GM18499 (cell line): Measurements from ENCODE around the gene EXOSC10.
"Not testable (repeated sequence)": the region's sequence is repeated elsewhere in the genome, so short reads cannot be mapped to it uniquely, and the experiment has no call there.

Source experiments
- ATAC-seq: cut with Tn5 transposase; IDR thresholded peaks from one replicate; pipeline ENCODE4 v1.9.1; 2021; ENCODE audit warnings: moderate number of reproducible peaks; ENCODE audit not compliant: insufficient read depth, unreplicated experiment

Gene EXOSC10

DNA sequence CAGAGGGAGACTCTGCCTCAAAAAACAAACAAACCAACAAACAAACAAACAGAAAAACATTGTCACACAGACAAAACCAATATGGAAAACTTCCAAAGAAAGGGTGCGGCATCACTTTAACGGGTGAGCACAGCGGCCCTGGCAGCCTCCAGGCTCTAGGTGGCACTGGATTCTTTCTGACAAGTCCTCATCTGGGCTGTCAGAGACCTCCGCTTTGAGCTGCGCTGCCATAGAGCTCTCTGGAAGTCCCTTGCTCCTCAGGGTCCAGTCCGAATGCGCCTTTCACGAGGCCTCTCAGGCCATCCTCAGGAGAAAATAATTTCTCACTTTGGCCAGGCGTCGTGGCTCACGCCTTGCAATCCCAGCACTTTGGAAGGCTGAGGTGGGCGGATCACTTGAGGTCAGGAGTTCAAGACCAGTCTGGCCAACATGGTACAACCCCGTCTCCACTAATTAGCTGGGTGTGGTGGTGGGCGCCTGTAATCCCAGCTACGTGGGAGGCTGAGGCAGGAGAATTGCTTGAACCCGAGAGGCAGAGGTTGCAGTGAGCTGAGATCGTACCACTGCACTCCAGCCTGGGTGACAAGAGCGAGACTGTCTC lies 35.6 kb downstream of the EXOSC10 start:
- ATAC-seq, result not testable (repeated sequence)

DNA sequence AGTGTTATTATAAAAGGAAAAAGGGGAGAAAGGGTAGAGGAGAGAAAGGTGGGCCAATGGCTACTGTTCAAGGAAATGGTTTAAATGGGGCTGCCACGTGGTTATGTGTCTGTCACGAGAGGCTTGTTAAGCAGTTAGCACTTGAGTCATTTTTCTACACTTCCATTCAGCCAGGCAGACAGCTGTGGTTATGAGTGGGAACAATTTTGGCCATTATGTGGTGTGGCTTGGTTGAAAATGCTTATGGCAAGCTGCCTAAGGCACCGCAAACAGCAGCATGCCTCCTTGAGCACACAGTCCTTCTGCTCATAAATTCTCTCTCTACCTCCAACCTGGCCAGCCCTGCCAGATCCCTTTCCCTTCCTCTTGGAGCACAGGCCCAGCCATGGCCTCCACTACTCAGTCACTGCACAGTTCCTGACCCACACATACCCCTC lies 36.7 kb downstream of the EXOSC10 start:
- no peak for ATAC-seq

DNA sequence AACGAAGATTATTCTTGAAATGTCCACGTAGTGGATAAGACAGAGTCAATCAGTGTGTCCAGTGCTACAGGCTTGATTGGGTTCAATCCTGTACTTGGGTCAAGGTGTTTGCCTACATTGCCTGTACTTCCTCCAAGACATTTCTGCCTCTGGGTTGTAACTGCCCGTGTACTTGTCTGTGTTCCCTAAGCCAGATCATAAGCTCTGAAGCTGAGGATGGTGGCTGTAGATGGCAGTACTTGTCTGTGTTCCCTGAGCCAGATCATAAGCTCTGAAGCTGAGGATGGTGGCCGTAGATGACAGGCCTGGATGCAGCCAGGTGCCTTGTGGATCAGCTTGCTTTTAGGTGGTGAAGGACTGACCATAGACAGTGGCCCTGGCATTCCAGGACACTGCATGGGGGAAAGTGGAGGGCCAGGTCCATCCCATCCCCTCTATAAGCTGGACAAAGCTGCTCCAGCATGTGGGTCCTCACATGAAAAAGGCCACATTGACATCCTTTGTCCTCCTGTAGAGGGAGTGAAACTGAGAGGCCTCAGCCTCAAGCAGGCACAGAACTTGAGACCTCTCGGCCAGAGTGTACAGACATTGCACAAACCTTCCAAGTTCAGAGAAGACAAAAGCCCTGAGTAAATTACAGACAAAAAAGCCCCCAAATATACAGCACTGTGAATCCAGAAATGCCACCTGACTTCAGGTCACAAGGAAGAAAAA lies 37.9 kb downstream of the EXOSC10 start:
- ATAC-seq, result no peak

DNA sequence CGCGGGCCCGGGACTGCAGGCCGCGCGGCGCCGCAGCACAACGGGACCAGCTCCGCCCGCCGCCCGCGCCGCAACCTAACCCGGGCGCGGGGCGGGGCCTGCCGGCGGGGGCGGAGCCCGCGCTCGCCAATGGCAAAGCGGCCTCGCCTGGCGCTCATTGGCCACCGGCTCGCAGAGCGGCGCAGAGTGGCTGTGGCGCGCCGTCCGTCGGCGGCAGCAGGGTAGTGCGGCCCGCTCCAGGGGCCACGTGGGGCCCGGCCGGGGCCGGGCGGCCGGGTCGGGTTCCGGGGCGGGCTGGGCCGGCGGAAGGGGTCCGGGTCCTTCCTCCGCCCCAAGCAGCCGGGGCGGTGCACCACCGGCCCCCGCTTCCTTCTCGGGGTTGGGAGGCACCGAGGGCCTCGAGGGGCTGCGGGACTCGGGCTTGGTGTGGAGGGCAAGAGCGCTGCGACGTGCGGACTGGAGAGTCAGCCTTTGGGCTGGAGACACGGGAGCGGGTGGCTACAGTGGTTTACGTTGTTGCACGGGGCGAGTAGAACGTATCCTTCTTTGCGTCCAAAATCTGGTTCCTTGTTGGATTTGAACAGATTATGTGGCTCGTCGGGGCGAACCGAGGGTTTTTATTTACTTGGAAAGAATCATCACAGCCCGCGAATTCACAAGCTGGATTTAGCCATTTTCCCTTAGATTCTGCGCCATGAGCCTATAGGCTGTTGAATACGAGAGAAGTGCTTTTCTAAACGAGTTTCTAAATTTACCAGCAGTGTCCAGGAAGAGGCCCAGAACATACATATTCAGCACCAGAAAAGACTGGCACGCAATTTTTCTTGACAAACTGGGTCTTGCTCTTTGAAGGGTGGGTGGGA lies 39.5 kb downstream of the EXOSC10 start, which contains the start of gene SRM:
Gene SRM, minus strand, starts transcription at position 51 of the 863 bp plus-strand sequence. CDS start 75 bp downstream, outside the sequence.
- no peak for ATAC-seq

DNA sequence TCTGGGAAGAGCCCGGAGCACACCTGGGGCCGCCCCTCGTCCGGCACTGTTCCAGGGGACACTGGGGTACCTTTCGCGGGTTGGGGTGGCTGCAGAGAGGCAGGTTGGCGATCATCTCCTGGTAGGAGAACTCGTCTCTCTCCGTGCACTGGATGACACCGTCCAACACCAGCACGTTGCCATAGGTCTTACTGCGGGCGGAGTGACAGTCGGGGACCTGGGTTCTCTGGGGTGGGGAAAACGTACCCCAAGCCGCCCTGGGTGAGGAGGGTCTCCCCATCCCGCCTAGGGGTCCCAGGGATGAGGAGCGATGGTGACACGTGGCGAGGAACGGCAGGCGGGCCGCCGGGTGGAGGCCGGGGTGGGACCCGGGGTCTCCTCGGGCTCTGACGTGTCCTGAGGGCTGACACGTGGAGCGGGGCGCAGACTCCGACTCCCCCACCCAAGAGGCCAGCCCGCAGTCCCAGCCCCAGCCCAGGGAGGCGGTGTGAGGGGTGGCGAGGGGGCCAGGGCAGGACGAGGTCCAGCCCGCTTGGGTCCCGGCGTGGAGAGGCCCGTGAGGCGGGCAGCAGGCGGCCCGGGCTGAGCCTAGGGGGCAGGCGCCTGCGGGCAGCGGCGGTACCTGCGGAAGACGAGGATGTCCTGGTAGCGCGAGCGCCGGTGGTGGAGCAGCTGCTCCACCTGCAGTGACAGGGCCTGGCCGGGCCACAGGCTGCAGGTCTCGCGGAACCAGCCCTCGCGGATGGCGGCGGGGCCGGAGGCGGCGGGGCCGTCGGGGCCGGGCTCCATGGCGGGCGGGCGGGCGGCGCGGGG lies 40.3 kb downstream of the EXOSC10 start:
- ATAC-seq, result no peak

DNA sequence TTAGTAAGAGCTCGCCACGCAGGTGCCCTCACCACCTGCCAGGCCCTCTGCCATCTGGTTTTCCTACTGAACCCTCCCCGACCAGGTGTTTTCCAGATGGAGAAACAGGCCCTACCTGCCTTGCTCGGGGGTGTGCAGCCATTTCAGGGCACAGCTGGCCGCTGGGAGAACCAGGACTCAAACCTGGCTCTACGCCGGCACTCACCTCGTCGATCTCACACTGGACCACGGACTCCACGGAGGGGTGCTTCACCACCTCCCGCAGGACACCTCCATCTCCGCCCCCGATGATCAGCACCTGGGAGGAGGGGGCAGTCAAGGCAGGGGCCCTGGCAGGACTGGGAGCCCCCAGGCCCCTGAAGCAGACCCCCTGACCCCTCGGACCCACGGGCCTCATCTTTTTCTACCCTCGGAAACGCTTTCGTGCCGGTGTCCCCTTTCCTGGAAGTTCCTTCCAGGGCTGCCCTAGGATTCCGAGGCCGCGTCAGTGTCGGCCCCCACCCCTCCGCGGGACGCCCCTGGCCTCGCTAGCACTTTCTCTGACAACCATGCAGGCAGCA lies 41.0 kb downstream of the EXOSC10 start:
- ATAC-seq, result no peak

DNA sequence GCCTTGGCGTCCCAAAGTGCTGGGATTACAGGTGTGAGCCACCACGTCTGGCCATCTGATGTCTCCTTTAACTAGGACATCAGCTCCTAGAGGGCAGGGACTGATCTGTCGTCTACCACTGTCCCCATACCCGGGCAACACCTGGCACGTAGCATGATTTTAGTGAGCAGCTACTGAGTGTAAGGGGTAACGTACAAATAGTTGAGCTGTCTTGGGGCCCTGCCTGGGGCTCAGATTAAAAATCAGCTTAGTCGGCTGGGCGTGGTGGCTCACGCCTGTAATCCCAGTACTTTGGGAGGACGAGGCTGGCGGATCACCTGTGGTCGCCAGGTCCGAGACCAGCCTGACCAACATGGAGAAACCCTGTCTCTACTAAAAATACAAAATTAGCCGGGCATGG lies 41.6 kb downstream of the EXOSC10 start:
- no peak for ATAC-seq

DNA sequence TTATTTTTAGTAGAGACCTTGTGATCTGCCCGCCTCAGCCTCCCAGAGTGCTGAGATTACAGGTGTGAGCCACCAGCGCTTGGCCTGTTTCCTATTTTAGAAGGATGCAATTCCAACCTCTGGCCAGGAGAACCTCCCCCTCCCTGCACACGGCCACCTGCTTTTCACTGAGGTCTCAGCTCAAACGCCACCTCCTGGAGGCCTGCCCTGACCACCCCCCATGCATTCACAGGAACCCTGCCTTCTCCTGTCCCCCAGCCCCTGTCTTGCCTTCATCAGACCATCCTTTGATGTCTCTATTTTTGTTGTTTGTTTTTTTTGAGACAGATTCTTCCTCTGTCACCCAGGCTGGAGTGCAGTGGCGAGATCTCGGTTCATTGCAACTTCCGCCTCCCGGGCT lies 42.2 kb downstream of the EXOSC10 start:
- ATAC-seq, result no peak

DNA sequence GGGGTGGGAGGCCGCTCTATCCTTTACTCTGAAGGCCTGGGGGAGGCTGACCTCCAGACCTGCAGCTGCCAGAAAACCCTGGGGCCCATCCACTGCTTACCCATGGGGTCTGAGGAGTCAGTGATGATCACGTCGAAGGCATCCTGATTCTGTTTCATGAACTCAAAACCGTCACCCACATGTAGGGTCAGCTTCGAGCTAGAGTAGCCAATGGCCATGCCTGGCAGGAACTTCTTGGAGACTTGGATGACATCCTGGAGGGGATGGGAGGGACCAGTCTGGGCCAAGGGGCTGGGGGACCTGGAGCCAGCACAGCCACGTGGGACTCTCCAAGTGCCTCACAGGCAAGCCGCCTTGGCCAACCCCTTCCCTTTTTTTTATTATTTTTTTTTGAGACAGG lies 43.2 kb downstream of the EXOSC10 start:
- no peak for ATAC-seq

DNA sequence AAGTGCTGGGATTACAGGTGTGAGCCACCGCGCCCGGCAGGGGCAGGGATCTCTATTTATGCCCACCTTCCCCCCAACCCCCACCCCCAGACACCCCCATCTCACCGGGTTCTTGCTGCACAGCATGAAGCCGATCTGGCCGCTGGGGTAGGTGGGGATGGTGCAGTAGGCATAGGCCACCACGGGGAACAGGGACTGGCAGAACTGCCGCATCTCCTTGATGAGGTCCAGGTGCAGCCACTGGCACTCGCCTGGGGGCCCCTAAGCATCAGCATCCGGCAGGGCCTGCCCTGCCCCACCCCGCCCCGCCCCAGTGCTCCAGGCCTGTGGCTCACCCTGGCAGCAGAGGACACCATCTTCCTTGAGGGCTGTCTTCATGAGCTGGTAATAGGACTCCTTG lies 44.0 kb downstream of the EXOSC10 start:
- ATAC-seq, result no peak

DNA sequence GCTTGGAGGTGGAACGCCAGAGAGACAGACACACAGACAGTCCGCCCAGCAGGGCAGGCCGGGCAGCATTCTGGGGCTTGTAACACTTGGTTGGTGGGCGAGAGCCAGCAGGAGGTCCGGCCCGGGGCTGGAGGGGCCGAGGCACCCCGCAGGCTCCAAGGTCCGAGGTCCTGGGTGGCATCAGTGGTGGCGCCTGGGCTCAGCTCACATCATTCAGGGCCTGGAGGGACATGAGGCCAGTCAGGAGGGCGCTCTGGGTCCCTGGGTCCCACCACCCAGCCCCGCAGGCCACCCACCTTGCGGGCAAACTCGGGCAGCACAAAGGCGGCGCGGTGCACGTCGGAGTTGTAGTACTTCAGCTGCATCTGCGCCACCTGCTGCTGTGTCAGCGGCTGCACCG lies 45.0 kb downstream of the EXOSC10 start:
- no peak for ATAC-seq

DNA sequence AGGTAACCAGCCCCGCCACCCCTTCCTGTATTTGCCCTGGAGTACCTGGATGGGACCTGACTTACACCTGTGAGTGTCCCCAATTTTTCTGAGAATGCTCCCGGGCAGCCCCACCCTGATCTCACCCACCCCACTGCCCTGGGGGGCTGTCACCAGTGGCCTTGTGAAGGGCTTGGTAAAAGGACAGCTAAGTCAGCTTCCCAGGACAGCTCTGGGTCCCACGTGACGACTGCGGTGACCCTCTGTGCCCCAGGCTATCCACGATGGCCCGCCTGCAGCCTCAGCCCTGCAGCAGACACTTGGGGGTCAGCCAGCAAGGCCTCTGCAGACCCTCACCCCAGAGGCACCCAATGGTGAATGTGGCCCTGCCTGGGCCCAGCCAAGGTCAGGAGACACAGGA lies 45.5 kb downstream of the EXOSC10 start:
- ATAC-seq, result no peak

DNA sequence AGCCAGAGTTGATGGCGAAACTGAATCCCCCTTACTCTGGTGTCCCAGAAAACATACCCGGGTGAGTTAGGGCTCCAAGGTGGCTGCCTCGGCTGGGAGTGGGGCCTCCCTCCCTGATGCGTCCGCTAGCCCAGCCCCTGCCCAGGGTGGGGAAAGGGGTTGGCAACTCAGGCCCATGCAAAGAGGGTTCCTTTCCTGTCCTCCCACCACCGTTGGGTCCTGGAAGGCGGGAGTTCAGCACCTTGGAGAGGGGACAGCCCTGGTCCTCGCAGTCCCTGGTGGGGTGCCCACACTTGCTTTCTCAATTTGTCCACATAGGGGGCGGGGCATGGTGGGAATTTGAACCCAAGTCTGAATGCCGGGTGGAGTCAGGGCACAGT lies 45.9 kb downstream of the EXOSC10 start:
- ATAC-seq, result no peak

DNA sequence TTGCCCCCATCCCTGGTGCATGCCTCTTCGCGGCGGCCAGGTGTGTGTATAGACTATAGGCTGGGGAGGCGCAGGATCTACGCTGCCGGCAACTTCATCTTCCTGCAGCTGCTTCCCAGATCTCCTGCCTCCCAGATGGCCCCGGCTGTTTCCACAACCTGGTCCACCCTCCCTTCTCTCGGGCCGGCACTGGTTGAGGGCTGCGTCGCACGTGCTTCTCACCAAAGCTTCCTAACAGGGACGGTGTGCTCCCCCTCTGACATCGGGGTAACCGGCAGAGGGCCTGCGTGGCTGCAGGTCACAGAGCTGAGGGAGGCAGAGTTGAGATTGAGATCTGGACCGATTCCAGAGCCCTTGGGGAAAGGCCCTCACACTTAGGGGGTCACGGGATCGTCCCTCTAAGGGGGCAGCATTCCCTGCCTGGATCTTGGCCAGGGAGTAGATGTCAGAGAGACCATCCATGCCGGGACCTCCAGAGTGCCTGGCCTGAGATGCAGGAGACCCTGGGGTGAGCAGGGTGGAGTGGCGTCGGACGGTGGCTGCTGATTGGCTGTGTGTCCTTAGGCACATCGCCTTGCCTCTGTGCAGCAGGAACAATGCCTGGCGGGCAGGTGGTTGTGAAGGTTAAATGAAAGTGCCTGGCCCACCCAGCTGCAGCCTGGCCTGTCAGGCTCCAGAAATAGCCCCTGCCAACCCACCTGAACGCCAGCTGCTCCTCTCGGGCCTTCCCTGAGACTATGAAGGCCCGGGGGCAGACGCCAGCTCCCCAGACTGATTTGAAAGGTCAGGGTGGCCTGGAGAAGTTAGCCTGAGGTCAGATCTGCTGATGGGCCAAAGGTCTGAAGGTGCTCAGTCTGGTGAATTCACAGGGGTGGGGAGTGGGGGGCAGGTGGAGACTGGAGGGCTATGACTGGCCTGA lies 46.6 kb downstream of the EXOSC10 start:
- no peak for ATAC-seq

DNA sequence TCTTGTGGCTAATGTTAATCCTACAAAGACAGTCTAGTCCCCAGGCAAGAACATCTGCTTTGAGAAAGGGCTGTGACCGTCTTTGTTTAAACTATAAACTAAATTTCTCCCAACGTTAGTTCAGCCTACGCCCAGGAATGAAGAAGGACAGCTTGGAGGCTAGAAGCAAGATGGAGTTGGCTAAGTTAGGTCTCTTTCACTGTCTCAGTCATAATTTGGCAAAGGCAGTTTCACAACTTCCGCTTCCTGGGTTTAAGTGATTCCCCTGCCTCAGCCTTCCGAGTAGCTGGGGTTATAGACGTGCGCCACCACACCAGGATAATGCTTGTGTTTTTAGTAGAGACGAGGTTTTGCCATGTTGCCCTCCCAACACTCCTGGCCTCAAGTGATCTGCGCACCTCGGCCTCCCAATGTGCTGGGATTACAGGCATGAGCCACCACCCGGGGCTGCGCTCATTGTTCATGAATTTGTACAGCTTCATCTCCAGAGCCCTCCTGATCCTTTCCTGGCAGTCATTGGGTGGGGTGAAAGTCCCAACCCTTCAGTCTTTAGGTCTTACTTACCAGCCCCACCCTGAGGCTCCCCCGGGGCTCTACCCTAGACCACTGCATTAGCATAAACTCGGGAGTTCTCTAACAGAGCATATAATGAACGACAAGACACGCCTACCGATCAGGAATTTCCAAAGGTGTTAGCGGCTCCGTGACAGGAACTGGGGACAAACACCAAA lies 47.7 kb downstream of the EXOSC10 start:
- no peak for ATAC-seq

DNA sequence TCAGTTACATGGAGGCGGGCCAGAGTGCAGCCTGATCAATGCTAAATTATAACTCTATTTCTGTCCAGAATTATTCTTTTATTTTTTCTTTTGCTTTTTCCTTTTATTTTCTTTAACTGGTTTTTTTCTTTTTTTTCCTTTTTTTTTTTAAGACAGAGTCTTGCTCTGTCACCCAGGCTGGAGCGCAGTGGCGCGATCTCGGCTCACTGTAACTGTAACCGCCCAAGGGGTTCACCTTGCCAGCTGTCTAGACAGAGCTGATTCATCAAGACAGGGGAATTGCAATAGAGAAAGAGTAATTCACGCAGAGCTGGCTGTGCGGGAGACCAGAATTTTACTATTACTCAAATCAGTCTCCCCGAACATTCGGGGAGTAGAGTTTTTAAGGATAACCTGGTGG lies 48.5 kb downstream of the EXOSC10 start:
- not testable (repeated sequence) for ATAC-seq

DNA sequence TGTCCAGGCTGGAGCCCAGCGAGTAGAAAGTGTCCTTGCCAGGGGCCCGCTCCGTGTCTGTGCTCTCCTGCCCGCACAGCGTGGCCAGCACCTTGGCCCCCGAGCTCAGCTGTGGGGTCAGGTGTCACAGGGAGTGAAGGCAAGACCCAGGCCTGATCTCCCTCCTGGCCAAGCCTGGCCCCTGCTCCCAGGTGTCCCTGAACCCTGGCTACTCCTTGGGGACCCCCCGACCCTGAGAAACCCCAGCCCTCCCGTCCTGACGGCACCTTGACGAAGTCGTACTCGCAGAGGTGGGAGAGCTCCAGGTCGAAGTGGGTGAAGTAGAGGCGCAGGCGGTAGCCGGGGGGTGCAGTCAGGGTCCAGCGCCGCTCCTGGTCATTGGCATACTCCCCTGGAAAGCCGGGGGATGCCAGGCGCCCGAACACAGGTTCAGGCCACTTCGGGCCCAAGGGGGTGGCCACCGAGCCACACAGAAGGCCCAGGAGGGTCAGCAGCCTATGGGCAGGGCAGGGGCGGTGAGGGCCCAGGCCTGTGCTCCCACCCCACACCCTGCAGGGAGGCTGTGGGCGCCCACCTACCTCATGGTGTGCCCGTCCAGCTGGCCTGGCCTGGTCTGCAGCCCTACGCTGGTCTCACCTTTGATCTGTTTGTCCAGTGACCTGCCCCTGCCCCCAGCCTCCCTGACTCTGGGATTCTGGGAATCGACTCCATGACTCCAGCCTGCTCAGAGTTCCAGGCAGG lies 52.9 kb downstream of the EXOSC10 start, which contains the start of gene MASP2:
Gene MASP2, minus strand, starts transcription at position 615 of the 741 bp plus-strand sequence. Its CDS starts 32 bp downstream, at position 583.
- no peak for ATAC-seq

DNA sequence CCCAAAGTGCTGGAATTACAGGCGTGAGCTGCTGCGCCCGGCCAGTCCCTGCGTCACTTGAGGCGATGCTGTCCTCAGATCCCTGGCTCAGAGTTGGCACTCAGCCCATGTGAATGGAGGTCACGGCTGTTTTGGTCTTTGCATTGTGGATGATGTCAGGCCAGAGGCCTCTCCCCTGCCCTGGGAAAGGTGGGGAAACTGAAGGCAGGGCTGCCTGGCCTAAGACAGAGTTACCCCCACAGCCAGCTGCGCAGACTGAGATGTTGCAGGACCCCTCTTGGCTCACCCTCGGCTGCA lies 53.5 kb downstream of the EXOSC10 start:
- no peak for ATAC-seq
